Gastrocnemius medialis (tissue), 4 donors: ENCODE measurements around the gene ELOF1. TPM values are rescaled to one million over a fixed set of nuclear protein-coding genes. Genes with fewer than 3 reads are reported as not detected.
"Not testable (repeated sequence)": the region's sequence is repeated elsewhere in the genome, so short reads cannot be mapped to it uniquely, and the experiment has no call there.

Experiments used
- ATAC-seq, 2 donors: fragments of 150-250 bp; one replicate each; pipeline ENCODE4 v1.9.1; 2016
- DNase-seq, 2 donors: peaks; one replicate each; pipeline ENCODE4 v3.0.0-alpha.2; 2019
- H3K27ac ChIP-seq, 4 donors: fragments of 200-600 bp; sonication (generic); 1 replicate in 1 of 4; 2 replicates in 3 of 4; pipeline ENCODE4 v1.5.1; 2016 to 2018; ENCODE audit warnings: mild to moderate bottlenecking in 2 of 4, moderate library complexity in 1 of 4
- H3K27me3 ChIP-seq, 3 donors: fragments of 200-600 bp; sonication (generic) in 2 of 3; 1 replicate in 1 of 3; 2 replicates in 2 of 3; pipeline versions ENCODE4 v1.5.1 to v1.6.0; 2016 to 2019; ENCODE audit warnings: mild to moderate bottlenecking in 1 of 3, moderate library complexity in 1 of 3
- H3K36me3 ChIP-seq, 2 donors: fragments of 200-600 bp; sonication (generic) in 1 of 2; one replicate each; pipeline ENCODE4 v1.5.1; 2017 to 2018
- H3K4me1 ChIP-seq, 2 donors: fragments of 200-600 bp; sonication (generic) in 1 of 2; one replicate each; pipeline ENCODE4 v1.5.1; 2016 to 2017; ENCODE audit warnings: mild to moderate bottlenecking in 2 of 2
- H3K4me3 ChIP-seq, 4 donors: fragments of 200-600 bp; sonication (generic) in 3 of 4; 1 replicate in 1 of 4; 2 replicates in 3 of 4; pipeline ENCODE4 v1.5.1; 2016 to 2019; ENCODE audit warnings: mild to moderate bottlenecking in 2 of 4
- H3K9me3 ChIP-seq, 3 donors: fragments of 200-600 bp; sonication (generic) in 2 of 3; 1 replicate in 1 of 3; 2 replicates in 2 of 3; pipeline ENCODE4 v1.5.1; 2016 to 2019
- POLR2A ChIP-seq, 2 donors: fragments of 450-650 bp; IDR thresholded peaks; one replicate each; pipeline ENCODE4 v1.6.1; 2017; ENCODE audit warnings: antibody characterized with exemption in 2 of 2, mild to moderate bottlenecking in 2 of 2, moderate library complexity in 2 of 2
- in situ Hi-C, 4 donors: fragments of 200-750 bp; cut with MboI; loops; one replicate each; pipeline versions ENCODE4 v1.15.0 to v1.8.0; 2017; ENCODE audit warnings: low sequenced_read_pairs in 4 of 4
- intact Hi-C: fragments of 100-400 bp; cut with DNase I; formaldehyde crosslinking; loops from one replicate; pipeline ENCODE4 v1.15.1; 2023; ENCODE audit warnings: low total_unique reads
- total RNA-seq, 4 donors: library from RNA; depleted of rRNA; stranded (reverse); fragments of >200 nt; gene quantifications; one replicate each; pipeline versions ENCODE4 v1.1.0 to v1.2.3, GENCODE V29; 2016
- TF ChIP-seq, protein P1 (sequence below), 5 experiments: fragments of 450-650 bp in 3 of 5; fragments of 200-600 bp in 2 of 5; sonication (generic) in 2 of 5; IDR thresholded peaks in 4 of 5; conservative IDR thresholded peaks in 1 of 5; 1 replicate in 4 of 5; 2 replicates in 1 of 5; pipeline ENCODE4 v1.5.1; 2016 to 2019; ENCODE audit warnings: antibody characterized with exemption in 5 of 5, mild to moderate bottlenecking in 3 of 5, moderate library complexity in 3 of 5

Gene ELOF1
- total RNA-seq, 4 donors from 2014 or later: 21.5 to 37.5 (median 27.2) TPM

DNA sequence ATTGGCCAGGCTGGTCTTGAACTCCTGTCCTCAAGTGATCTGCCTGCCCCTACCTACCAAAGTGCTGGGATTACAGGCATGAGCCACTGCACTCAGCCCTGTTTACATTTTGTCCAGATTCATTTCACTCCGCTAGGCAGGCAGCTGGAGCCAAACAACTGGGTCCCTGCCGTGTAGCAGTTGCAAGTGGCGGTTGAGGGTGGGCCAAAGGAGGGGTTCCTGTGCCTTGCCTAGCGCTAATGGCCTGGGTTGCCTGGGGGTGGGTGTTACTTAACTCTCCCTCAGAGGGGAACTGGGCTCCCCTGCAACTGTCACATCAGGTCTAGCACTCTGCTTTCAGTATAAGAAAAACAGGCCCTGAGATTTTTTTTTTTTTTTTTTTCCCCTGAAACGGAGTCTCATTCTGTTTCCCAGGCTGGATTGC is 11.0 kb upstream of the ELOF1 start:
- no peaks in the 10 kb centered on the region for H3K36me3 ChIP-seq
- no peak for TF ChIP-seq POLR2A (IDR thresholded peaks at IDR 0.05)
- TF ChIP-seq, protein P1, sequence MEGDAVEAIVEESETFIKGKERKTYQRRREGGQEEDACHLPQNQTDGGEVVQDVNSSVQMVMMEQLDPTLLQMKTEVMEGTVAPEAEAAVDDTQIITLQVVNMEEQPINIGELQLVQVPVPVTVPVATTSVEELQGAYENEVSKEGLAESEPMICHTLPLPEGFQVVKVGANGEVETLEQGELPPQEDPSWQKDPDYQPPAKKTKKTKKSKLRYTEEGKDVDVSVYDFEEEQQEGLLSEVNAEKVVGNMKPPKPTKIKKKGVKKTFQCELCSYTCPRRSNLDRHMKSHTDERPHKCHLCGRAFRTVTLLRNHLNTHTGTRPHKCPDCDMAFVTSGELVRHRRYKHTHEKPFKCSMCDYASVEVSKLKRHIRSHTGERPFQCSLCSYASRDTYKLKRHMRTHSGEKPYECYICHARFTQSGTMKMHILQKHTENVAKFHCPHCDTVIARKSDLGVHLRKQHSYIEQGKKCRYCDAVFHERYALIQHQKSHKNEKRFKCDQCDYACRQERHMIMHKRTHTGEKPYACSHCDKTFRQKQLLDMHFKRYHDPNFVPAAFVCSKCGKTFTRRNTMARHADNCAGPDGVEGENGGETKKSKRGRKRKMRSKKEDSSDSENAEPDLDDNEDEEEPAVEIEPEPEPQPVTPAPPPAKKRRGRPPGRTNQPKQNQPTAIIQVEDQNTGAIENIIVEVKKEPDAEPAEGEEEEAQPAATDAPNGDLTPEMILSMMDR (IDR thresholded peaks at IDR 0.05 in 4 of 5, conservative IDR thresholded peaks at IDR 0.05 in 1 of 5): no peak
- H3K4me3 ChIP-seq: no peak overlapping the region
- no peak for ATAC-seq
- intact Hi-C loops: no loop called here
- H3K9me3 ChIP-seq: no peaks in the 10 kb centered on the region
- in situ Hi-C loops: no loop called here
- no peaks in the 10 kb centered on the region for H3K27me3 ChIP-seq
- DNase-seq: no peak
- no peak overlapping the region for H3K27ac ChIP-seq
- H3K4me1 ChIP-seq: no peaks in the 10 kb centered on the region

DNA sequence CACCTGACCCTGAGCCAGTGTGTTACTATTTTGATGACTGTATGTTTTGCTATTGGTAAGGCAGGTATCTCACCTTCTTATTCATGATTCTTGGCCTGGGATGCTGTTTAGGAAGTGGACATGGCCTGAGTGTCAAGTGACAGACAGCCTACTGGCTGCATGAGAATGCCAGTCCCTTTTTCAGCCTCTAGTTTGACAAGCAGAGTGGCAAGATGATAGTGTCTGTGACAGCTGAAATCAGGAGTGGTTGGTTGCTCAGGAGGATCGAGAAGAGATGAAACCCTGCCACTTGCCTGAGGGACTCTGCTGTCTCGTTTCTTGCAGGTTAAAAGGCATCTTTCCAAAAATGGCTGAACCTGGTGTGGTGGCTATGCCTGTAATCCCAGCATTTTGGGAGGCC is 7.1 kb upstream of the ELOF1 start:
- DNase-seq: no peak
- Histone ChIP-seq H3K9me3 (no peaks in the 10 kb centered on the region), H3K4me3 (no peak overlapping the region), H3K4me1 (no peaks in the 10 kb centered on the region), H3K36me3 (no peaks in the 10 kb centered on the region), H3K27me3 (no peaks in the 10 kb centered on the region), H3K27ac (no peak overlapping the region)
- intact Hi-C loops: no loop called here
- ATAC-seq: no peak
- TF ChIP-seq, protein P1 (IDR thresholded peaks at IDR 0.05 in 4 of 5, conservative IDR thresholded peaks at IDR 0.05 in 1 of 5): no peak
- TF ChIP-seq POLR2A (IDR thresholded peaks at IDR 0.05): no peak
- in situ Hi-C loops: no loop called here

DNA sequence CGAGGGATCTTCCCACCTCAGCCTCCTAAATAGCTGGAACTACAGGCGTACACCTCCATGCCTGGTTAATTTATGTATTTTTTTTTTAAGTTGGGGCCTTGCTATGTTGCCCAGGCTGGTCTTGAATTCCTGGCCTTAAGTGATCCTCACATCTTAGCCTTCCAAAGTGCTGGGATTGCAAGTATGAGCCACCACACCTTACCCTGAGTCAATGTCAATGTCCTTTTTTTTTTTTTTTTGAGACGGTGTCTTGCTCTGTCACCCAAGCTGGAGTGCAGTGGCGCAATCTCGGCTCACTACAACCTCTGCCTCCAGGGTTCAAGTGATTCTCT is 6.6 kb upstream of the ELOF1 start:
- H3K4me1 ChIP-seq, H3K9me3 ChIP-seq, H3K27ac ChIP-seq, DNase-seq, H3K4me3 ChIP-seq, H3K36me3 ChIP-seq, H3K27me3 ChIP-seq, ATAC-seq, in situ Hi-C loops, intact Hi-C loops: not testable (repeated sequence)

DNA sequence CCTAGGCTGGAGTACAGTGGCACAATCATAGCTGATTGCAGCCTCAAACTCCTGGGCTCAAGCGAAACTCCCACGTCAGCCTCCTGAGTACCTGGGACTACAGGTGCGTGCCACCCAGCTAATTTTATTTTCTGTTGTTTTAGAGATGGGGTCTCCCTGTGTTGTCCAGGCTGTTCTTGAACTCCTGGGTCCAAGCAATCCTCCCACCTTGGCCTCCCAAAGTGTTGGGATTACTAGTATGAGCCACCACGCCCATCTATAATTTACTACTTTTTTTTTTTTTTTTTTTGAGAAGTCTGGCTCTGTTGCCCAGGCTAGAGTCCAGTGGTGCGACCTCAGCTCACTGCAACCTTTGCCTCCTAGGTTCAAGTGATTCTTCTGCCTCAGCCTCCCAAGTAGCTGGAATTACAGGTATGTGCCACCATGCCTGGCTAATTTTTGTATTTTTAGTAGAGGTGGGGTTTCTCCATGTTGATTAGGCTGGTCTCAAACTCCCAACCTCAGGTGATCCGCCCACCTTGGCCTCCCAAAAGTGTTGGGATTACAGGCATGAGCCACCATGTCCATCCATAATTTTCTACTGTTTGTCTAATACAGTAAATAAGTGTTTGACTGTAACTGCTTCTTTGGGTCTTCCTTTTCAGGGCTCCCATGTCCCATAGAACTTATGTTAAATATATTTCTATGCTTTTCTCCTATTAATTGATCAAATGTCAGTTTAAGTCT is 5.2 kb upstream of the ELOF1 start:
- in situ Hi-C loops, ATAC-seq, H3K27ac ChIP-seq, DNase-seq, H3K27me3 ChIP-seq, H3K36me3 ChIP-seq, intact Hi-C loops, H3K9me3 ChIP-seq, H3K4me3 ChIP-seq: not testable (repeated sequence)
- H3K4me1 ChIP-seq: peaks cover 12 to 14% of the 10 kb centered on the region in 2 donors

DNA sequence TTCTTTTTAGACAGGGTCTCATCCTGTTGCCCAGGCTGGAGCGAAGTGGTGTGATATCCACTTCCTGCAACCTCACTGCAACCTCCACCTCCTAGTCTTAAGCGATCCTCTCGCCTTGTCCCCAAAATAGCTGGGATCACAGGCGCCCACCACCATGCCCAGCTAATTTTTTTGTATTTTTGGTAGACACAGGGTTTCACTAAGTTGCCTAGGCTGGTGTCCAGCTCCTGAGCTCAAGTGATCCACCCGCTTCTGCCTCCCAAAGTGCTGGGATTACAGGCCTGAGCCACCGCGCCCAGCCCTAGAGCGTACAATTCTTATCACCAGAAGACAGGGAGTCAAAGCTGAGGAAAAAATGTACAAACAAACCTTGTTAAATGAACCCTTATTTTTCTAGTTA is 4.5 kb upstream of the ELOF1 start:
- DNase-seq: no peak
- intact Hi-C loops (no loop called here), in situ Hi-C loops (no loop called here)
- ATAC-seq: no peak
- no peak overlapping the region for H3K27ac ChIP-seq
- no peaks in the 10 kb centered on the region for H3K9me3 ChIP-seq
- H3K27me3 ChIP-seq: no peaks in the 10 kb centered on the region
- H3K36me3 ChIP-seq: no peaks in the 10 kb centered on the region
- TF ChIP-seq, protein P1 (IDR thresholded peaks at IDR 0.05 in 4 of 5, conservative IDR thresholded peaks at IDR 0.05 in 1 of 5): no peak
- TF ChIP-seq POLR2A (IDR thresholded peaks at IDR 0.05): no peak
- H3K4me3 ChIP-seq: no peak overlapping the region
- H3K4me1 ChIP-seq: peaks cover 12 to 15% of the 10 kb centered on the region in 2 donors
